Fibroblast of pulmonary artery (primary cell): Measurements from ENCODE around the gene ASPG.

ENCODE experiments used
- DNase-seq: peaks from one replicate; pipeline ENCODE4 v3.0.0-alpha.2; 2010; ENCODE audit warnings: low read depth
- H3K4me3 ChIP-seq: replicated peaks from 2 replicates; pipeline ENCODE4 v1.5.1; 2011; ENCODE audit warnings: low read depth, mild to moderate bottlenecking, control low read depth, low read length, moderate library complexity
- TF ChIP-seq, protein P1 (sequence below): IDR thresholded peaks from 2 replicates; pipeline ENCODE4 v1.5.1; 2011; ENCODE audit warnings: mild to moderate bottlenecking, control low read depth, low read length, inconsistent platforms; ENCODE audit errors: missing control alignments

The ASPG gene

DNA sequence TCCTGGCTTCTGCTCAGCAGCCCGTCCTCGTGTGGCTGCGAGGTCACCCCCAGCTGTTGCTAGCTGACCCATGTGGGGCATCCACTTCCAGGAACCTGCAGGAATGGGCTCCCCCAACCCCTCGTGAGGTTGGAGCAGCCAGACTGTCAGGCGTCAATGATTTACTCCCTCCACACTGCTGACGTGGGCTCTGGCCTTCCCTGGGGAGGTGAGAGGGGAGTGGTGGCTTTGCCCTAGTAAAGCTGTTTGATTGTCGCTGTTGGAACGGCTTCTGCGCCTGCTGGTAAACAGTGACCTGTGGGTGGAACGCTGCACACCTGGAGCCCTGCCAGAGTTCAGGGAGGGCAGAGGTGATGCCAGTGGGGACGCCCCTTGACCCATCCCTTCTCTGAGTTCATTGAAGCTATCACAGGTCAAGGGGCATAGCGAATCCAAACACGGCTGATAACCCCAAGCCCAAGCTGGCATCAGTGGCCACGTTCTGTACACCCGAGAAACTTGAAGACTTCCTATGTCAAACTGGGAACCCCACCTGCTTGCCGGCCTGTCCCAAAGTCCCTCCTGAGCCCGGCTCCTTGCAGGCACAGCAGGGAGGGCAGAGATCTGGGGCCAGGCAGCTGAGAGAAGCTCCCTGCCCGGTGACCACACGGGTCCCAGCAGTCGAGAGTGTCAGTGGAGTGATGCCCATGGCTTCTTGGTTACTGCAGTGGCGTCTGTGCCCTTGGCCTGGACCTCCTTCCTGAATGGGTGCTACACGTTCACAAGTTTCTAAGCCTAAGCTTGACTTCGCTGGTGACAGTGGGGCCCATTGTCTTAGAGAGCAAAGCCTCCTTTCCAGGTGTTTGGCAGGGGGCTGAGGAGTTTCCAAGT is 2.7 kb downstream of the ASPG start:
- no peak overlapping the region for H3K4me3 ChIP-seq
- no peak for DNase-seq
- TF ChIP-seq, protein P1, sequence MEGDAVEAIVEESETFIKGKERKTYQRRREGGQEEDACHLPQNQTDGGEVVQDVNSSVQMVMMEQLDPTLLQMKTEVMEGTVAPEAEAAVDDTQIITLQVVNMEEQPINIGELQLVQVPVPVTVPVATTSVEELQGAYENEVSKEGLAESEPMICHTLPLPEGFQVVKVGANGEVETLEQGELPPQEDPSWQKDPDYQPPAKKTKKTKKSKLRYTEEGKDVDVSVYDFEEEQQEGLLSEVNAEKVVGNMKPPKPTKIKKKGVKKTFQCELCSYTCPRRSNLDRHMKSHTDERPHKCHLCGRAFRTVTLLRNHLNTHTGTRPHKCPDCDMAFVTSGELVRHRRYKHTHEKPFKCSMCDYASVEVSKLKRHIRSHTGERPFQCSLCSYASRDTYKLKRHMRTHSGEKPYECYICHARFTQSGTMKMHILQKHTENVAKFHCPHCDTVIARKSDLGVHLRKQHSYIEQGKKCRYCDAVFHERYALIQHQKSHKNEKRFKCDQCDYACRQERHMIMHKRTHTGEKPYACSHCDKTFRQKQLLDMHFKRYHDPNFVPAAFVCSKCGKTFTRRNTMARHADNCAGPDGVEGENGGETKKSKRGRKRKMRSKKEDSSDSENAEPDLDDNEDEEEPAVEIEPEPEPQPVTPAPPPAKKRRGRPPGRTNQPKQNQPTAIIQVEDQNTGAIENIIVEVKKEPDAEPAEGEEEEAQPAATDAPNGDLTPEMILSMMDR, result no peak

DNA sequence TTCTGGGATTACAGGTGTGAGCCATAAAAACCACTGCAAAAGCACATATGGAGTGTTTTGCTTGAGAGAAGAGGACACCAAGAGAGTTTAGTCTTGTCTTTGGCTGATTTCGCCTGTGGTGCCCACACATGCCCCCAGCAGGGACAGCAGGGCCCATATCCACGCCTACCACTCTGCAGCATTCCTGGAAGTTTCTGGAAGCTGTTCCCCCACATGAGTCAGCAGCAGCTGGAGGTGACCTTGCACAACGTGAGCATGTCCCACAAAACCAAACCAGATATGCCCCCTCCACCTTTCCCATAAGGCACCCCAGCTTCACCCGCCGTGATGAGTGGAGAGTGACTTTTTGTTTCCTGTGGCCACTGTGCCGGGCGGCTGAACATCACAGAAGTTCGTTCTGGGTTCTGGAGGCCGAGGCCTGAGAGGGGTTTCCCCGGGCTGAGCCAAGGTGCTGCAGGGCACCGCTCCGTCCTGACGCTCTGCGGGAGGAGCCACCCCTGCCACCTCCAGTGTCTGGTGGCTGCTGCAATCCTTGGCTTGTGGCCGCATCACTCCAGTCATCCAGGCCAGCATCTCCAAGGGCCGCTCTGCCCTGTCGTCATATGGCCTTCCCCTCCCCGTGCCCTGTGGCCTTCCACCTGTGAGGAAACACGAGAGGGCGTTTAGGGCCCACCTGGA is 4.7 kb downstream of the ASPG start:
- TF ChIP-seq, protein P1, result no peak
- H3K4me3 ChIP-seq, result no peak overlapping the region

DNA sequence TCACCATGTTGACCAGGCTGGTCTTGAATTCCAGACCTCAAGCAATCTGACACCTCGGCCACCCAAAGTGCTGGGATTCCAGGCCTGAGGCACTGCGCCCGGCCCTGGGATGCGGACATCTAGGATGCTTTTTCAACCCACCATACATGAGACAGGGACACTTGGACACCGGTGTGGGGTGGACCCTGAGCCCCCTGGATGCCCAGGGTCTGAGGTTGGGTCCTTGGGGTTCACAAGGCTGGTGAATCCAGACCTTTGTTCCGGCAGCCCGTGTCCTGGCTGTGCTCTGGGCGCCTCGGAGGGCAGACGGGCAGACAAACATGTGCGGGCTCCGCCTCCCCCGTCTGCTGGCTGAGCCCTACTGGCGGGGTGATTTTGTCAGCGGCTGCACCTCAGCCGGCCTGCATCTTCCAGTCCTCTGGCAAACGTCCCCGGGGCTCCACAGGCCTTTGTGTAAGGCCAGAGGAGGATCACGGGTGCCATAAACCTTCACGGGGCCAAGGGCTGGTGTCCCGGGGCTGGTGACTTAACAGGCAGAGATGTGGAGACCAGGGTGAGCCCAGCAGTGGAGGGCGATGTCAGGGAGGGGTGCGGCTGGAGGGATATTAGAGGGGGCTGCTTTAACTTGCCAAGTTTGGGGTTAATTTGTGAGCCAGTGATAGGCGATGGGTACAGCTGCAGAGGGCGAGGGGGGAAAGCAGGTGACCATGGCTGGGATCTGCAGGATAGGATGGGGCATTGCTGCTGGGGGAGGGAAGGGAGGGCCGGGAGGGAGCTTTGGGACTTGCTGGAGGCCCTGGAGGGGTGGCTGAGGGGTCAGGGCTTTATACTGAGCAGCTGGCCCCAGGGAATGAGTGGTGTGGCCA is 5.8 kb downstream of the ASPG start:
- DNase-seq, result no peak
- TF ChIP-seq, protein P1, result no peak
- H3K4me3 ChIP-seq, result no peak overlapping the region

More for the DNA sequence above, 4.7 kb downstream of the ASPG start:
- no peak for DNase-seq

DNA sequence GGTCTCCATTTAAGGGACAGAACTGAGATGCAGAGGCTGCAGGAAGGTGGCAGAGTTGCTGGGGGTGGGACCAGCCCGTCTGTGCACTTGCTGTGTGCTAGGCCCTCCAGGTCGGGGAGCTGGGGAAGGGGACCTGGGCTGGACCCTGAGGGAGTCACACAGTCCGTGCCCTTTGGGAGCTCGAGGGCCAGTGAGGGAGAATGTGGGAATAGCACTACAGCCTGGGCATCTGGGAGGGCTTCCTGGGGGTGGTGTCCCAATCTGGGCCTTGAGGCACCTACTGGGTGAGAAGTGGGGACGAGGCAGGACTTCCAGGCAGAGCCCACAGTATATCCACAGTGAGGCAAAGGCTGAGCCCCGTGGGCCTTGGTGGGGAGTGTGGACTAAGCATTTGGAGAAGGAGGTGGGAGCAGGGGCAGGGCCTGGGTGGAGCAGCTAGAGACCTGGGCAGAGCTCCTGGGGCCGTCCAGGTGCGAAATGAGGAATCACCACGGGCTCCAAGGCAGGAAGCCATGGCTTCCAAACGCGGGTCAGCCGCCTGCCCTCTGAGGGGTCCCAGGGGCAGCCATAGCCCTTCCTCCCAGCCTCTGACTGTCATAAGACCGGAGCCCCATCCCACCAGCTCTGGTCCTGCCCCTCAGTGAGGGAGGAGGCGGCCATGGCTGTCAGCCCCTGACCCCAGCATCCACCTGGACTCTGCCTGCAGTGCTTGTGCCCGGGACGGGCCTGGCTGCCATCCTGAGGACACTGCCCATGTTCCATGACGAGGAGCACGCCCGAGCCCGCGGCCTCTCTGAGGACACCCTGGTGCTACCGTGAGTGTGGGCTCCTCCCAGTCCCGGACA is 6.6 kb downstream of the ASPG start:
- TF ChIP-seq, protein P1, result no peak
- no peak for DNase-seq
- no peak overlapping the region for H3K4me3 ChIP-seq

DNA sequence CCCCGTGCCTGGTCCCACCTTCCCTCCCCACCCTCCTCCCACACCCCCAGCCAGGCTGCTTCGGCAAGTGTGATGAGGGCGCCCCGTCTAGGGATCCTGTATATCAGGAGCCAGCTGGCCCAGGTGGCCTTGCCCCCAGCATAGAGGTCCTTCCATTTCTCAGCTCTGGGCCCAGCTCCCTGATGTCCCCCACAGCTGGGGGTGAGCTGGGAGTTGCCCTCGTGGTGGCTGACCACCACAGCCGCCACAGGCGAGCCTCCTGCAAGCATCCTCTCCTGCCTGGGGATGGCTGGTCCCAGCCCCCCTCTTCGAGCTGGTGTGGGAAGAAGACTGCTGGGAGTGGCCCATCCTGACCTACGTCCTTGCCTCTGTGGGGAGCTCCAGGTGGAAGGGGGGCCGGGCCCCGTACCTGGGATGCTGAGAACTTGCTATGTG is 7.4 kb downstream of the ASPG start:
- no peak for DNase-seq
- TF ChIP-seq, protein P1, result no peak
- H3K4me3 ChIP-seq, result no peak overlapping the region
